ENCODE measurements around the gene CFAP45. TPM values are rescaled to one million over a fixed set of nuclear protein-coding genes. Genes with fewer than 3 reads are reported as not detected.

The CFAP45 gene
- total RNA-seq, 1 donor from 2014 or later, result not detected

GRCh38 chr1:159870704-159871103, 29.3 kb downstream of the CFAP45 start:
- Mint-ChIP-seq H3K4me3 (no peak overlapping the region), H3K36me3 (ENCODE audit: low read depth) (no peaks in the 10 kb centered on the region), H3K9me3 (no peaks in the 10 kb centered on the region), H3K4me1 (no peaks in the 10 kb centered on the region), H3K27ac (ENCODE audit: unreplicated experiment) (no peak overlapping the region), H3K27me3 (ENCODE audit: low read depth) (peaks cover 74% of the 10 kb centered on the region)
- DNase-seq (ENCODE audit: low read depth, low spot score), result no peak
- TF ChIP-seq, protein P1, sequence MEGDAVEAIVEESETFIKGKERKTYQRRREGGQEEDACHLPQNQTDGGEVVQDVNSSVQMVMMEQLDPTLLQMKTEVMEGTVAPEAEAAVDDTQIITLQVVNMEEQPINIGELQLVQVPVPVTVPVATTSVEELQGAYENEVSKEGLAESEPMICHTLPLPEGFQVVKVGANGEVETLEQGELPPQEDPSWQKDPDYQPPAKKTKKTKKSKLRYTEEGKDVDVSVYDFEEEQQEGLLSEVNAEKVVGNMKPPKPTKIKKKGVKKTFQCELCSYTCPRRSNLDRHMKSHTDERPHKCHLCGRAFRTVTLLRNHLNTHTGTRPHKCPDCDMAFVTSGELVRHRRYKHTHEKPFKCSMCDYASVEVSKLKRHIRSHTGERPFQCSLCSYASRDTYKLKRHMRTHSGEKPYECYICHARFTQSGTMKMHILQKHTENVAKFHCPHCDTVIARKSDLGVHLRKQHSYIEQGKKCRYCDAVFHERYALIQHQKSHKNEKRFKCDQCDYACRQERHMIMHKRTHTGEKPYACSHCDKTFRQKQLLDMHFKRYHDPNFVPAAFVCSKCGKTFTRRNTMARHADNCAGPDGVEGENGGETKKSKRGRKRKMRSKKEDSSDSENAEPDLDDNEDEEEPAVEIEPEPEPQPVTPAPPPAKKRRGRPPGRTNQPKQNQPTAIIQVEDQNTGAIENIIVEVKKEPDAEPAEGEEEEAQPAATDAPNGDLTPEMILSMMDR (conservative IDR thresholded peaks at IDR 0.05), result no peak

GRCh38 chr1:159869607-159870006, 30.4 kb downstream of the CFAP45 start:
- no peak for DNase-seq (ENCODE audit: low read depth, low spot score)
- no peak overlapping the region for H3K27ac Mint-ChIP-seq (ENCODE audit: unreplicated experiment)
- H3K9me3 Mint-ChIP-seq, result no peaks in the 10 kb centered on the region
- H3K4me3 Mint-ChIP-seq, result no peak overlapping the region
- H3K36me3 Mint-ChIP-seq (ENCODE audit: low read depth), result no peaks in the 10 kb centered on the region
- H3K27me3 Mint-ChIP-seq (ENCODE audit: low read depth), result peaks cover 81% of the 10 kb centered on the region
- TF ChIP-seq, protein P1 (conservative IDR thresholded peaks at IDR 0.05), result no peak
- H3K4me1 Mint-ChIP-seq, result no peaks in the 10 kb centered on the region

- Mint-ChIP-seq H3K4me3 (no peak overlapping the region), H3K4me1 (no peaks in the 10 kb centered on the region), H3K27me3 (ENCODE audit: low read depth) (peaks cover 84% of the 10 kb centered on the region), H3K36me3 (ENCODE audit: low read depth) (no peaks in the 10 kb centered on the region), H3K27ac (ENCODE audit: unreplicated experiment) (no peak overlapping the region), H3K9me3 (no peaks in the 10 kb centered on the region)
- no peak for DNase-seq (ENCODE audit: low read depth, low spot score)
- TF ChIP-seq, protein P1 (conservative IDR thresholded peaks at IDR 0.05), result no peak
These were observed 30.8 kb downstream of the CFAP45 start for GRCh38 chr1:159869173-159869572.

DNA sequence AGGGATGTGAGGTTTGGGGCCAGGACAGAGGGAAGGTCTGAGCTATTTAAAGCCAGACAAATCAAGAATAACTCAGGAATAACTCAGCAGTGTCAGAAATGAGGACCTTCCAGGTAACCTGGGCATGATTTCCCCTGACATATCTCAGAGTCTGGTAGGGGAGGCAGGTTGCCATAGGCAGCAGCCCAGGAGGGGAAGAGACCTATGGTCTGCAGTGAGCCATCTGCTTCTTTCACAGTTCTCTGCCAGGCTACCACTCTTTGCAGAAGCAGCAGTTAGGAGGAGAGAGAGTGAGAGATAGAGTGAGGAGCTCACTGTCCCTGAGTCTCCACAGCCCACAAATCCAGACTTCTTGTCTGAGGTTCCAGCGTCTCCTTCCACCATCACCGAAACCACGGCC, 31.2 kb downstream of the CFAP45 start:
- H3K27me3 Mint-ChIP-seq (ENCODE audit: low read depth), result peaks cover 83% of the 10 kb centered on the region

DNA sequence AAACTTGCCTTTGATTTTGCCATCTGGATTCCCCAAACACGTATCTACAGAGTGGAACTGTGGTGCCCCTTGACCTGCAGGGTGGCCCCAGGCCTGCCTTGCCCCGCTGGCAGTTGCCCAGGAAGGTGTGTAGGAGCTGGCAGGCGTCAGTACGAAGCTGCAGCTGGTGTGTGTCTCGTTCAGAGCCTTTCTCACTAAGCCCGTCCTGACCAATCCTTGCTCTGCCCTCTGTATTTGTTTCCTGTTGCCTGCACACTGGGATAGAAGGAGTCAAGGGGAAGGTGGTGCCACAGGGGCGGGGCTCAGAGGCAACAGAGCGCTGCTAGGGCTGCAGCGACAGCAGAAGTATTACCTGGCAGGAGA, 32.3 kb downstream of the CFAP45 start:
- TF ChIP-seq, protein P1 (conservative IDR thresholded peaks at IDR 0.05), result no peak
- H3K27ac Mint-ChIP-seq (ENCODE audit: unreplicated experiment), result no peak overlapping the region
- peaks cover 84% of the 10 kb centered on the region for H3K27me3 Mint-ChIP-seq (ENCODE audit: low read depth)
- H3K9me3 Mint-ChIP-seq, result no peaks in the 10 kb centered on the region
- DNase-seq (ENCODE audit: low read depth, low spot score), result no peak
- H3K4me3 Mint-ChIP-seq, result no peak overlapping the region
- H3K36me3 Mint-ChIP-seq (ENCODE audit: low read depth), result no peaks in the 10 kb centered on the region
- H3K4me1 Mint-ChIP-seq, result no peaks in the 10 kb centered on the region

More for the DNA sequence above, 31.2 kb downstream of the CFAP45 start:
- no peak for DNase-seq (ENCODE audit: low read depth, low spot score)
- TF ChIP-seq, protein P1 (conservative IDR thresholded peaks at IDR 0.05), result no peak
- Mint-ChIP-seq H3K36me3 (ENCODE audit: low read depth) (no peaks in the 10 kb centered on the region), H3K4me3 (no peak overlapping the region), H3K9me3 (no peaks in the 10 kb centered on the region), H3K27ac (ENCODE audit: unreplicated experiment) (no peak overlapping the region), H3K4me1 (no peaks in the 10 kb centered on the region)
